ENCODE measurements around the gene ITPKB.

The ITPKB gene

GRCh38 chr1:226687426-226687825 lies 51.7 kb downstream of the ITPKB start:
- no peak for TF ChIP-seq CTCF (IDR thresholded peaks at IDR 0.05; ENCODE audit: low read depth, low read length)
- no peak for DNase-seq (ENCODE audit: low read depth in 2 of 2)
- H3K4me3 ChIP-seq (replicated peaks in 1 of 2; ENCODE audit: low read depth in 2 of 2, low read length in 2 of 2), result no peak overlapping the region

- H3K4me3 ChIP-seq (replicated peaks in 1 of 2; ENCODE audit: low read depth in 2 of 2, low read length in 2 of 2), result no peak overlapping the region
- TF ChIP-seq CTCF (IDR thresholded peaks at IDR 0.05; ENCODE audit: low read depth, low read length), result no peak
- no peak for DNase-seq (ENCODE audit: low read depth in 2 of 2)
These were observed 52.3 kb downstream of the ITPKB start for GRCh38 chr1:226686440-226687425.

GRCh38 chr1:226685196-226685820 lies 53.8 kb downstream of the ITPKB start:
- TF ChIP-seq CTCF (IDR thresholded peaks at IDR 0.05; ENCODE audit: low read depth, low read length), result no peak
- no peak overlapping the region for H3K4me3 ChIP-seq (replicated peaks in 1 of 2; ENCODE audit: low read depth in 2 of 2, low read length in 2 of 2)
- DNase-seq (ENCODE audit: low read depth in 2 of 2), result no peak

- TF ChIP-seq CTCF (IDR thresholded peaks at IDR 0.05; ENCODE audit: low read depth, low read length), result no peak
- no peak overlapping the region for H3K4me3 ChIP-seq (replicated peaks in 1 of 2; ENCODE audit: low read depth in 2 of 2, low read length in 2 of 2)
- DNase-seq (ENCODE audit: low read depth in 2 of 2), result no peak
These were observed 55.1 kb downstream of the ITPKB start for GRCh38 chr1:226684026-226684425.

GRCh38 chr1:226682871-226683814 lies 55.9 kb downstream of the ITPKB start:
- TF ChIP-seq CTCF (IDR thresholded peaks at IDR 0.05; ENCODE audit: low read depth, low read length), result no peak
- DNase-seq (ENCODE audit: low read depth in 2 of 2), result no peak
- H3K4me3 ChIP-seq (replicated peaks in 1 of 2; ENCODE audit: low read depth in 2 of 2, low read length in 2 of 2), result no peak overlapping the region
